WTC11 (cell line): Measurements from ENCODE around the gene KLHL29.

Source experiments
- EMX1 ChIP-seq: fragments of 250-450 bp; sonication (Bioruptor Pico); IDR thresholded peaks from 2 replicates; pipeline ENCODE4 v1.8.0; 2021; ENCODE audit warnings: mild to moderate bottlenecking
- TCF7 ChIP-seq: sonication (generic); formaldehyde crosslinking; IDR thresholded peaks from 2 replicates; pipeline ENCODE4 v1.8.0; 2022; ENCODE audit warnings: mild to moderate bottlenecking, low read depth, missing genetic modification reagents, moderate library complexity
- TEAD4 ChIP-seq: sonication (generic); formaldehyde crosslinking; IDR thresholded peaks from 2 replicates; pipeline ENCODE4 v1.8.0; 2022; ENCODE audit warnings: mild to moderate bottlenecking, missing genetic modification reagents
- ZNF121 ChIP-seq: sonication (generic); formaldehyde crosslinking; IDR thresholded peaks from 2 replicates; pipeline ENCODE4 v1.8.0; 2023; ENCODE audit warnings: missing genetic modification reagents
- ZNF138 ChIP-seq: sonication (generic); formaldehyde crosslinking; conservative IDR thresholded peaks from 2 replicates; pipeline ENCODE4 v1.8.1; 2022; ENCODE audit warnings: mild to moderate bottlenecking, moderate library complexity, missing genetic modification reagents
- TF ChIP-seq, protein P1 (sequence below): sonication (generic); formaldehyde crosslinking; IDR thresholded peaks from 2 replicates; pipeline ENCODE4 v1.8.1; 2023; ENCODE audit warnings: mild to moderate bottlenecking, missing genetic modification reagents
- TF ChIP-seq, protein P2 (sequence below): sonication (generic); formaldehyde crosslinking; IDR thresholded peaks from 2 replicates; pipeline ENCODE4 v1.8.1; 2023; ENCODE audit warnings: mild to moderate bottlenecking, missing genetic modification reagents
- TF ChIP-seq, protein P3 (sequence below): fragments of 250-450 bp; sonication (Bioruptor Pico); conservative IDR thresholded peaks from 2 replicates; pipeline ENCODE4 v1.9.0; 2021; ENCODE audit warnings: mild to moderate bottlenecking
- TF ChIP-seq, protein P4 (sequence below): sonication (generic); formaldehyde crosslinking; IDR thresholded peaks from 2 replicates; pipeline ENCODE4 v1.8.0; 2022; ENCODE audit warnings: mild to moderate bottlenecking, missing genetic modification reagents

DNA sequence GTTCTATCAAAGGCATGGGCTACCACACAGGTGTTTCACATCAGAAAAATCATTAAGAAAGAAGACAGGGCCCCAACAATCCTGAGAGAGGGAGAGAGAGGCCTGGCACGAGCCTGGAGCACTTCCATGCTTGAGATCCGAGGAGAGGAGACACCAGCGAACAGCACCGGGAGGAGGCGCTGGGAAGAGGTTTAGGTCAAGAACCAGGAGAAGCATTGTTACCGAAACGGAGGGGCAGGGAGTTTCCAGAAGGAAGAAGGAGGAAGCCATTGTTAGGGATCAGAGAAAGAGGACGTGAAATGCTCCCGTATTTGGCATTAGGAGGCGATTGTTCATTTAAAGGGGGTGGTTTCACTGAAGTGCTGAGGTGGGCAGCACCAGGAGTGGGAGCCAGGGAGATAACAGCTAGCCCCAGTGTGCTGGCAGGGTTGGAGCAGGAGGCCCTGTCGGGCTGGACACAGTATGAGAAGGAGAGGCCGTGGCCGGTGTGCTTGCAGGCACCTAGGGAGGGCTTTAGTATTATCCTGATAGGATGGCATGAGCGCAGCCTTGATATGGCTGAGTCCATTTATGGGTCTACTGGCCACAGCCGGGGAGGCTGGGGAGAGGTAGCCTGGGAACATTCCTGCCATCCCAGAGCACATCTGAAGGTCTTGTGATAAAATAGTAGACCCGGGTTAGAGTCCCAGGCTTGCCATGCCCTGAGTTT is 244.9 kb downstream of the KLHL29 start:
- TF ChIP-seq, protein P1, sequence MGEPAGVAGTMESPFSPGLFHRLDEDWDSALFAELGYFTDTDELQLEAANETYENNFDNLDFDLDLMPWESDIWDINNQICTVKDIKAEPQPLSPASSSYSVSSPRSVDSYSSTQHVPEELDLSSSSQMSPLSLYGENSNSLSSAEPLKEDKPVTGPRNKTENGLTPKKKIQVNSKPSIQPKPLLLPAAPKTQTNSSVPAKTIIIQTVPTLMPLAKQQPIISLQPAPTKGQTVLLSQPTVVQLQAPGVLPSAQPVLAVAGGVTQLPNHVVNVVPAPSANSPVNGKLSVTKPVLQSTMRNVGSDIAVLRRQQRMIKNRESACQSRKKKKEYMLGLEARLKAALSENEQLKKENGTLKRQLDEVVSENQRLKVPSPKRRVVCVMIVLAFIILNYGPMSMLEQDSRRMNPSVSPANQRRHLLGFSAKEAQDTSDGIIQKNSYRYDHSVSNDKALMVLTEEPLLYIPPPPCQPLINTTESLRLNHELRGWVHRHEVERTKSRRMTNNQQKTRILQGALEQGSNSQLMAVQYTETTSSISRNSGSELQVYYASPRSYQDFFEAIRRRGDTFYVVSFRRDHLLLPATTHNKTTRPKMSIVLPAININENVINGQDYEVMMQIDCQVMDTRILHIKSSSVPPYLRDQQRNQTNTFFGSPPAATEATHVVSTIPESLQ (CRISPR knock-in tag), result no peak
- TF ChIP-seq, protein P2, sequence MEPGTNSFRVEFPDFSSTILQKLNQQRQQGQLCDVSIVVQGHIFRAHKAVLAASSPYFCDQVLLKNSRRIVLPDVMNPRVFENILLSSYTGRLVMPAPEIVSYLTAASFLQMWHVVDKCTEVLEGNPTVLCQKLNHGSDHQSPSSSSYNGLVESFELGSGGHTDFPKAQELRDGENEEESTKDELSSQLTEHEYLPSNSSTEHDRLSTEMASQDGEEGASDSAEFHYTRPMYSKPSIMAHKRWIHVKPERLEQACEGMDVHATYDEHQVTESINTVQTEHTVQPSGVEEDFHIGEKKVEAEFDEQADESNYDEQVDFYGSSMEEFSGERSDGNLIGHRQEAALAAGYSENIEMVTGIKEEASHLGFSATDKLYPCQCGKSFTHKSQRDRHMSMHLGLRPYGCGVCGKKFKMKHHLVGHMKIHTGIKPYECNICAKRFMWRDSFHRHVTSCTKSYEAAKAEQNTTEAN, result no peak
- TF ChIP-seq EMX1 (CRISPR knock-in tag), result no peak
- TF ChIP-seq TCF7 (CRISPR knock-in tag), result no peak
- no peak for TF ChIP-seq ZNF121
- TF ChIP-seq ZNF138 (CRISPR knock-in tag), result no peak
- TF ChIP-seq, protein P3, sequence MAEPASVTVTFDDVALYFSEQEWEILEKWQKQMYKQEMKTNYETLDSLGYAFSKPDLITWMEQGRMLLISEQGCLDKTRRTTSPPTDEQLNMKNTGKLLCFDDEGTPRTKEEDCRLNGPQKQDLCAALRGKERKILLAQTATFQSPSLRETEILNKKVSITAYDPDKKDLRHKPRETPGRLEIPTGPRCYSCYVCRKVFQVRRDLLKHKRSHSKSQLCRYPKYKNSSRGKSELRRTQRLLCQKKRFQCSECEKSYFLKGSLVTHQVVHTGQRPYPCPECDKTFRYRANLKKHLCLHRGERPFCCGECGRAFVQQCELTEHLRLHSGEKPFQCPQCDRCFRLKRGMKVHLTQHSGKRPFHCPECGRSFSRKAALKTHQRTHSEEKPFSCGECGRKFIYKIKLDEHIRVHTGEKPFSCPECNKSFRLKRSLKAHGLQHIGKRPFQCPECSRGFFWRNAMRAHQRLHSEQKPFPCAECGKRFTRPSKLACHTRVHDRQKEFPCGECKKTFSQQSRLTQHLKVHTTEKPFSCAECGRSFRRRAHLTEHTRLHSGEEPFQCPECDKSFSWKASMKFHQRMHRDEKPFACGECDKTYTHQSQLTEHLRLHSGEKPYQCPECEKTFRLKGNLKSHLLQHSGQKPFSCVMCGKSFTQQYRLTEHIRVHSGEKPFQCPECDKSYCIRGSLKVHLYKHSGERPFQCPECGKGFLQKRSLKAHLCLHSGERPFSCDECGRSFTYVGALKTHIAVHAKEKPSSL, result no peak
- TF ChIP-seq, protein P4, sequence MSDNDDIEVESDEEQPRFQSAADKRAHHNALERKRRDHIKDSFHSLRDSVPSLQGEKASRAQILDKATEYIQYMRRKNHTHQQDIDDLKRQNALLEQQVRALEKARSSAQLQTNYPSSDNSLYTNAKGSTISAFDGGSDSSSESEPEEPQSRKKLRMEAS (CRISPR knock-in tag), result no peak
- TF ChIP-seq TEAD4 (CRISPR knock-in tag), result no peak
